KMS-11 (cell line): ENCODE data around the gene STAT5A.

Experiments used
- H2AFZ ChIP-seq: fragments of 200-600 bp; sonication (generic); 2 replicates; pipeline ENCODE4 v1.6.1; 2016; ENCODE audit warnings: antibody characterized with exemption, mixed run types, low read depth
- H3K27ac ChIP-seq: fragments of 200-600 bp; sonication (generic); 2 replicates; pipeline ENCODE4 v1.6.1; 2016; ENCODE audit warnings: mild to moderate bottlenecking, mixed run types
- H3K27me3 ChIP-seq: fragments of 200-600 bp; sonication (generic); 2 replicates; pipeline ENCODE4 v1.6.1; 2017; ENCODE audit warnings: mild to moderate bottlenecking, low read depth, mixed run types, moderate library complexity; ENCODE audit not compliant: insufficient read depth
- H3K36me3 ChIP-seq: fragments of 200-600 bp; sonication (generic); 2 replicates; pipeline ENCODE4 v1.6.1; 2017; ENCODE audit warnings: mild to moderate bottlenecking, mixed run types; ENCODE audit not compliant: insufficient read depth
- H3K4me1 ChIP-seq: fragments of 200-600 bp; sonication (generic); 2 replicates; pipeline ENCODE4 v1.6.1; 2016; ENCODE audit warnings: mild to moderate bottlenecking, low read depth, mixed run types; ENCODE audit not compliant: poor library complexity, severe bottlenecking
- H3K4me2 ChIP-seq: fragments of 200-600 bp; sonication (generic); 2 replicates; pipeline ENCODE4 v1.7.0; 2016; ENCODE audit warnings: mild to moderate bottlenecking, mixed run types
- H3K4me3 ChIP-seq: fragments of 200-600 bp; sonication (generic); IDR thresholded peaks from 2 replicates; pipeline ENCODE4 v1.6.1; 2017; ENCODE audit warnings: low read depth, low read length, mixed read lengths; ENCODE audit not compliant: insufficient read depth
- H3K79me2 ChIP-seq: fragments of 200-600 bp; sonication (generic); 2 replicates; pipeline ENCODE4 v1.6.1; 2016; ENCODE audit warnings: low read depth, mixed run types; ENCODE audit not compliant: insufficient read depth
- H3K9ac ChIP-seq: fragments of 200-600 bp; sonication (generic); 2 replicates; pipeline ENCODE4 v1.6.1; 2016; ENCODE audit warnings: mild to moderate bottlenecking, mixed run types
- H4K20me1 ChIP-seq: fragments of 200-600 bp; sonication (generic); 2 replicates; pipeline ENCODE4 v1.6.1; 2016; ENCODE audit warnings: mild to moderate bottlenecking, mixed run types; ENCODE audit not compliant: insufficient read depth
- CTCF ChIP-seq: fragments of 200-600 bp; sonication (generic); conservative IDR thresholded peaks from 2 replicates; pipeline ENCODE4 v1.6.1; 2017; ENCODE audit warnings: low read depth, mild to moderate bottlenecking, antibody characterized with exemption, low read length, moderate library complexity, mixed read lengths

Gene STAT5A

GRCh38 chr17:42313389-42313772, 25.1 kb downstream of the STAT5A start:
- Histone ChIP-seq H2AFZ (no peak overlapping the region), H3K9ac (no peak overlapping the region), H3K36me3 (no peaks in the 10 kb centered on the region), H4K20me1 (no peaks in the 10 kb centered on the region), H3K4me1 (peaks cover 11% of the 10 kb centered on the region), H3K79me2 (no peaks in the 10 kb centered on the region), H3K4me2 (no peak overlapping the region), H3K4me3 (no peak overlapping the region), H3K27ac (no peak overlapping the region), H3K27me3 (no peaks in the 10 kb centered on the region)
- no peak for TF ChIP-seq CTCF

GRCh38 chr17:42313773-42314566, 25.7 kb downstream of the STAT5A start:
- H2AFZ ChIP-seq = no peak overlapping the region
- no peak overlapping the region for H3K4me2 ChIP-seq
- no peaks in the 10 kb centered on the region for H3K79me2 ChIP-seq
- H3K36me3 ChIP-seq = no peaks in the 10 kb centered on the region
- no peaks in the 10 kb centered on the region for H3K27me3 ChIP-seq
- no peak overlapping the region for H3K9ac ChIP-seq
- TF ChIP-seq CTCF = no peak
- peaks cover 11% of the 10 kb centered on the region for H3K4me1 ChIP-seq
- H3K4me3 ChIP-seq = no peak overlapping the region
- no peak overlapping the region for H3K27ac ChIP-seq
- H4K20me1 ChIP-seq = no peaks in the 10 kb centered on the region

- Histone ChIP-seq H2AFZ (no peak overlapping the region), H3K79me2 (no peaks in the 10 kb centered on the region), H3K4me2 (no peak overlapping the region), H3K4me1 (peaks cover 11% of the 10 kb centered on the region), H3K27me3 (no peaks in the 10 kb centered on the region), H3K4me3 (no peak overlapping the region), H3K9ac (no peak overlapping the region), H3K27ac (no peak overlapping the region), H4K20me1 (no peaks in the 10 kb centered on the region), H3K36me3 (no peaks in the 10 kb centered on the region)
- TF ChIP-seq CTCF = no peak
Measured at GRCh38 chr17:42315402-42316156, 27.3 kb downstream of the STAT5A start.

- TF ChIP-seq CTCF = no peak
- Histone ChIP-seq H3K36me3 (no peaks in the 10 kb centered on the region), H3K4me3 (no peak overlapping the region), H3K4me1 (peaks cover 11% of the 10 kb centered on the region), H3K79me2 (no peaks in the 10 kb centered on the region), H3K9ac (no peak overlapping the region), H3K27me3 (no peaks in the 10 kb centered on the region), H4K20me1 (no peaks in the 10 kb centered on the region), H3K27ac (no peak overlapping the region), H2AFZ (no peak overlapping the region), H3K4me2 (no peak overlapping the region)
Measured at GRCh38 chr17:42316755-42317154, 28.5 kb downstream of the STAT5A start.
